Activated CD8-positive, alpha-beta memory T cell treated with anti-CD3 and anti-CD28 coated beads for 24 hours (primary cell): ENCODE data around the gene NT5DC4.

Experiments
- DNase-seq: peaks from one replicate; pipeline ENCODE4 v3.0.0-alpha.2; 2020

NT5DC4 gene

DNA sequence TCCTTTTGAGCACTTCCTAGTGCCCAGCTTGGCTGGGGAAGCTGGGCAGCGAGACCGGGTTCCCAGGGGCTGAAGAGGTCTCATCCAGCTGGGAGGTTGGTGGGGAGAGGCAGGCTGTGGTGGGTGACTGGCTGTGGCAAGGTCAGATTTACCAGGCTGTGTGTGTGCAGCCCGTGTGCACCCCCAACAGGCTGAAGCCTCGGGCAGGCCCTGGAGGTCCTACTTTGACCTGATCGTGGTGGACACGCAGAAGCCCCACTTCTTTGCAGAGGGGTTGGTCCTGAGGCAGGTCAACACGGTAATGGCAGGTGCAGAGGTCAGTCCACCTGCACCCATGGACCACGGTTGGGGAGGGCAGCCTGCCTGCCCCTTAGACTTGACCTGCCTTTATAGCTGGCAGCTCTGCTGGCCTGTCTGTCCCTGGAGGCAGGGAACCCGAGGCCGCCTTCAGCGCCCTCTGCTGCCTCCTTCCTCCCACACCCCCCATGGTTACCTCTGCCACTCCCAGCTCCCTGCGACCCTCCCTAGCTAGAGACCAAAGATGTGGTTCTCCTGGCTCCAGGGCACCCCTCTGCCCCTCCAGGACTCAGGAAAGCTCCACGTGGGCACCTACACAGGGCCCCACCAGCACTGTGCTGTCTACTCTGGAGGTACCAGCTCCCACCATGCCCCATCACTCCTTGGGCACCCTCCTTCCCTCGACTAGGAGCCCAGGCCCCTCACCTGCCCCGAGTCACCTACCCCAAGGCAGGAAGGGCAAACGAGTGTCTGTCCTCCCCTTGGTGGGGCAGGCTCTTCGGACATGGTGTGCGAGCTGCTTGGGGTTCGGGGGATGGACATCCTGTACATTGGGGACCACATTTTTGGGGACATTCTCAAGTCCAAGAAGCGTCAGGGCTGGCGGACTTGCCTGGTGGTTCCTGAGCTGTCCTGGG lies 4.0 kb downstream of the NT5DC4 start:
- no peak for DNase-seq

DNA sequence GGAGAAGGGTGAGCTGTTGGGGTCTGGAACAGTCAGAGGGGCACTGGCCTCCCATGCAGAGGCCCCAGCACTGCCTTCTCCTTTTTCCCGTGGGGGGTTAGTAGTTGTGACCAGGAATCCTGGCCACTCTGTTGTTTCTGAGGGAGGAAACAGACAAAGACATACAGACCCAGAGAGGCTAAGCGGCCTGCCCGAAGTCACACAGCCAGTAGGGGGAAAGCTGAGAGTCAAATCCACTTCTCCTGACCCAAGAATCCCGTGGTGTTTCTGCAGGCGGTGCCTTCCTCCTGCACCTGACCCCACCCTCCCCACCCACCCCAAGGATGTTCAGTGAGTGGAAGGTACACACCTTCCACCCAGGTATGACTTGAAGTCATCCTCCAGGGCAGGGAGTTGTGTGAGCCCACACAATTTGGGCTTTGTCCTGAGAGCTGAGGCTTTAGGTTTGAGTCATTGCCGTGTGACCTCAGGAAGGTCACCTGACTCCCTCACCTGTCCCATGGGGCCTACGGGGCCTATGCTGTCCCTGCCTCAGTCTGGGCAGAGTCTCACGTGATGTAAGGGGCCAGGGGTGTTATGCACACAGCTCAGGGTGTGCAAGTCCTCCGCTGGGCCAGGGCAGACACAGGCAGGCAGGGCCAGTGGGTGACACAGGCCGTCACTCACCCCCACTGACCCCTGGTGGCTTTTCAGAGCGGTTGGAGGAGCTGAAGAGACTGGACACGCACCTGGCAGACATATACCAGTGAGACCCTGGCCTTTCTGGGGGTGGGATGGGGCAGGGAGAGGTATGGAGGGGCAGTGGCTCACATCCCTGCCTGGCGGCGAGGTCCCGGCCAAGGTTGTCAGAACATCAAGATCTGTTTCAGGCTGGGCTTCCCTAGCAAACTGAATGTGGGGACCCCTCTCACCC lies 5.0 kb downstream of the NT5DC4 start:
- no peak for DNase-seq

DNA sequence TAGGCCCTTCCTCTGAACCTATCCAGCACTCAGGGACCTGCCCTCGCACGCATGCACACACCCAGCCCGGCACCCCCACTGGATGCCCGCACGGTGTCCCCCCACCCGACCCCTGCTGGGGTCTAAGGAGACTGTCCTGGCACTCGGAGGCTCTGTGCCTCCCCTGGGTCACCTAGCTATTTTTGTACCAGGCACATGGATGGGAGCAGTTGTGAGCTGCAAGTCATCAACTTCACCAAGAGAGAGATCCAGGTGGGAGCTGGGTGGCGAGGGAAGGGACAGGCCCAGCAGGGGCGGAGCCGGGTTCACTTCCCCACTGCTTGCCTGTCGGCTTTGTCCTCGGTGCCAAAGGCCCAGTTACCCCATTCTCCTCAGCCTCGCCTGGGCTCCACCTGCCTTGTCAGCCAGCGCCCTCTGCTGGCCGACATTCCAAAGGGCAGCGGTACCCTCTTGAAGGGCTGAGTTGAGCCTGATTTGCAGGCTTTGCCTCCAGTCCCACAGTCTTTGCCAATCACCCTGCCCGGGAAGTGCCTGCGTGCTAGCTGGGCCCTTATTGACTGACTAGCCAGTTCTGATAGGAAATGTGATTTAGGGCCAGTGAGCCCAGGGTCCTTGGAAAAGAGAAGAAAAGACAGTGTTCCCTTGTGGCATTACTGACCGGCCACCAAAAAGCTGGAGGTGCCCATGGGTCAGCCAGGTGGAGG lies 5.8 kb downstream of the NT5DC4 start:
- peak; percentile 95 for DNase-seq

DNA sequence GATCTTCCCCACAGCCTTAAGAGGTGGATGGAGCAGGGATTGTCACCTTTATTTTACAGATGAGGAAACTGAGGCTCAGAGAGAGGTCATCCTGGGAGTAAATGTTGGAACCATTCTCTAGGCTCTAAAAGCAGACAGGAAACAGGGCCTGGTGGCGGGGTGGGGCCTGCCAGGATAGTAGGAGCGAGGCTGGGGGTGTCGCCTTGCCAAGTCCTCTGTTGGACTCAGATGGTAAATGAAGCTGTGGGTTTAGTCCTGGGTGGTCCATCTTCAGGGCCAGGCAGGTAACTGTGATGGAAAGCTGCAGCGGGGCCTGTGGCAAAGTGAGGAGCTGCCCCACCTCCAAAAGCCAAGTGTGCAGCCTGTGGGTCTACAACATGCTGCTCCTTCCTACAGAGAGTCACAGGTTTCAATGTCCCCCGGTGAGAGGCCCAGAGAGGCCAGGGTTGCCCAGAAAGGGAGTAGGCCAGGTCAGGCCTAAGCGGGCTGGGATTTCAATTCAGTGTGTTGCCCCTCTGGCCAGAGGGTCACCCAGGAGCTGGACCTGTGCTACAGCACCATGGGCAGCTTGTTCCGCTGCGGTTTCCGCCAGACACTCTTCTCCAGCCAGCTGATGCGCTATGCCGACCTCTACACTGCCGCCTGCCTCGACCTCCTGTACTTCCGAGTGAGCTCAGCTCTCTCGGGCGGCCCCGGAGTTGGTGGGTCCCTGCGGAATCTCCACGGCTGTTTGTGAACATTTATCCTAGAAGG lies 6.6 kb downstream of the NT5DC4 start:
- no peak for DNase-seq

DNA sequence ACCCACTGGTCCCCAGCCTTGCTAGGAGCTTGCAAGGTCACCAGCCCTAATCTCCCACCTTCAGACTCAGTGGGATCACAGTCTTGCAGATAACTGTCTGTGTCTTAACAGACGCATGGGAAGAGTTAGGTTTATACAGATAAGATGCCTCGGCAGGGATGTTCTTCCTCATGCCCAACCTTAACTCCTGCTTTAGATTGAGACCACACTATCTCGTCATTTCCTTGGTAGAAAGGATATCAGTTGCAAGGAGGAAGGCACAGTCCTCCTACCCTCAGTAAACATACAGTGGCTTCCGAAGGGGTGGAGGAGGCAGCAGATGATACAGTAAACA lies 7.2 kb downstream of the NT5DC4 start:
- DNase-seq, result no peak

DNA sequence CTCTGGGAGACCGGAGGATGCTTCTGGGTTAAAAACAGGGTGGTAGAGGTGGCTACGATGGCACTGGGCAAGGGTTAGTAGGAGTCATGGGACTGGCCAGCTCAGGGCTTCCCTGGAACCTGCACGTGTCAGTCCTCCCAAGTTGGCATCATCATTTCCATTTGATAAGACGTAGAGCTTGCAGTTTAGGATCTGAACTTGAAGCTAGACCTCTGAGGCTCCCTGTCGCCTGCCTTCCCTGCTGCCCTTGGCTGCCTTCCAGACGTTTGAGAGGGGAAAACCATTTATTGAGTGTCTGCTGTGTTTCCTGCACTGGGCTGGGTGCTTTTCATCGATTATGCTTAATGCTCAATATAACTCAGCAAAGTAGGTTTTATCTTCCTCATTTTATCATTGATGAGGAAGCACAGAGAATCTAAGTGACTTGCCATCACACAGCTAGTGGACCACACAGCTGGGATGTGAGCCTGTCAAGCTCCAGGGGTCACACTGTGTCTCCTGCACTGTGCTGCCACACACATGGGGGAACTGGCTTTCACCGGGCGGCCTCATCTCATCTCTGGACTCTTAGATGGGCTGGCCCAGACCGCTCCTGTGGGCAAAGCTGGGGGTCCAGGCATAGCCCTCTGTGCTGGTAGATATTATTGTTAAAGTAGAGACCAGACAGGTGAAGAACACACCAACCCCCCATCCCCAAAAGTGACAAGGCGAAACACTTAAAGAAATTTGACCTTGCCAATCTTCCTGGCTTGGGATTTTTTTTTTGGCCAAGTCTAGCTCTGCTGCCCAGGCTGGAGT lies 7.8 kb downstream of the NT5DC4 start:
- no peak for DNase-seq

DNA sequence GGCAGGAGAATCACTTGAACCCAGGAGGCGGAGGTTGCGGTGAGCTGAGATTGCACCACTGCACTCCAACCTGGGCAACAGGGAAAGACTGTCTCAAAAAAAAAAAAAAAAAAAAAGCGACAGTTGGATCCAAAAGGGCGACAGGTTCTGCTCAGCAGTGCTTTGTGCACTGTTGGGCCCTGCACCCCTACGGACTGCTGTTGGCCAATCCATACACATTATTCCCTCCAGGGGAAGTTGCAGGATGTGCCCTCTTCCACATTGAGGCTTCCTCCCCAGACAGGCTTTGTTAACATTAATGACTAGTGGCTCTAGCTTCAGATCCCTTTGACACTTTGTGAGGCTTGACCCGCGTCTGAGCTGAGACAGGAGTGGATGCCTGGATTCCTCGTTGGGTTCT lies 9.4 kb downstream of the NT5DC4 start:
- DNase-seq, result no peak

DNA sequence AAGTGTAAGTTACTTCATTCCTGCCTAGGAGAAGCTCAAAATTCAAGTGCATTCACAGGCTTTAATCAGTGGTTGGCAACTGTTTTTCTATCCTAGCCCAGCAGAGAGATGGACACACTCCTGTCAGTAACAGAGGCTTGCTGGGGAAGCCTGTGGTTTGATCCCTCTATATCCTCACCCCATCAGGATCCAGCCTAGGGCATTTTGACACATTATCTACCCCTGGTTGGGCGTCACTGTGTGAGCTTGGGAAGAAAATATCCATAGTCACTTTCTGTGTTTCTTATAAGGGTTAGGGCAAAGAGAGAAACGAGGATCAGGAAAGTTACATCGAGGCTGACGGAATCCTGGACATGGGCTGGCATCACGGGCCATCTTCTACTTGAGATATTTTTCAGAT lies 10.0 kb downstream of the NT5DC4 start:
- no peak for DNase-seq

DNA sequence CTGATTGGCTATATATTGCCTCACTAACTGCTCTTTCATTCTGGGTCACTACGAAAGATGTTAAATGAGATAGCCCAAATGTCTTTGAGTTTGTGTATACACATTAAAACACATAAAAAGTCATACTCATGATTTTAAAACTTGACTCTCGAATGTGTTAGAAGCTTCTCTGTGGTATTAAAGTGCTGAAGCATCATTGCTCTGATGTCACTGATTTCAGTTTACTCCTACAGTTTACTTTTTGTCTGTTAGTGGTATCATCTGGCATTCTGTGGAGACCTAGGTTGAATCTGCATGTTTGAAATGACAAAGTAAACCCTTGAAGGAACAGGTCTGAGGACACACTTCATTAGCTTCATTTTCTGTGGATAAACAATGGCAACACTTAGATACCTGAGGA lies 10.7 kb downstream of the NT5DC4 start:
- no peak for DNase-seq

DNA sequence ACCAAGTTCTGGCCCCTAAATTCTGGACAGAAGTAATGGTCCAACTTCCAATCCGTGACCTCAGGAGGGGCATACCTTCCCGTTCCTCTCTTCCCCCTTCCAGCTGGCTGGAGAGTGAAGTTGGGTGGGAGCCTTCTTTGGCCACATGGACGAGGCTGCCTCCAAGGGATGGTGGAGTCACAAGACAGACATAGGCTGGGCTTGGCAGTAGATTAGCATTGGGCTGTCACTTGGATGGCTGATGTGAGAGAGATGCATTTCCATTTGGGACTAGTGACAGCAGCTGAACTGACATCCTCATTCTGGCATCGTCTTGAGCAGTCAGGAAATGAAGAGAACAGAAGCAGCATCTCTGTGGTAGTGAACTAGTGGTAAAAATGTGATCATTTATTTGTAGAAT lies 12.6 kb downstream of the NT5DC4 start:
- DNase-seq, result no peak

DNA sequence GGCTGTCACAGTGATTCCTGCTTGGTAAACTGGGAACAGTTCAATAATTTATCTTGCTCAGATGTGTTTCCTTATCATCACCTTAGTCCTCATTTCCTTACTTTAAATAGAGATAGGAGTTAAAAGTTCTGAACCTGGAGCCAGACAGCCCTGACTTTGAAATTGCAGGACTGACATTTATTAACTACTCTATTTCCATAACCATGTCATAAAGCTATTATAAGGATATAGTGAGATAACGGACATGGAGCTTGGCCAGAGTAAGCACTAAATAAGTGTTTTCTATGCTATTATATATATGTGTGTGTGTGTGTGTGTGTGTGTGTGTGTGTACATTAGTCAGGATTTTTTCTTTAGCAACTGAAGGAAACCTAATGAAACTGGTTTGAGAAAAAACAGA lies 13.1 kb downstream of the NT5DC4 start:
- no peak for DNase-seq

DNA sequence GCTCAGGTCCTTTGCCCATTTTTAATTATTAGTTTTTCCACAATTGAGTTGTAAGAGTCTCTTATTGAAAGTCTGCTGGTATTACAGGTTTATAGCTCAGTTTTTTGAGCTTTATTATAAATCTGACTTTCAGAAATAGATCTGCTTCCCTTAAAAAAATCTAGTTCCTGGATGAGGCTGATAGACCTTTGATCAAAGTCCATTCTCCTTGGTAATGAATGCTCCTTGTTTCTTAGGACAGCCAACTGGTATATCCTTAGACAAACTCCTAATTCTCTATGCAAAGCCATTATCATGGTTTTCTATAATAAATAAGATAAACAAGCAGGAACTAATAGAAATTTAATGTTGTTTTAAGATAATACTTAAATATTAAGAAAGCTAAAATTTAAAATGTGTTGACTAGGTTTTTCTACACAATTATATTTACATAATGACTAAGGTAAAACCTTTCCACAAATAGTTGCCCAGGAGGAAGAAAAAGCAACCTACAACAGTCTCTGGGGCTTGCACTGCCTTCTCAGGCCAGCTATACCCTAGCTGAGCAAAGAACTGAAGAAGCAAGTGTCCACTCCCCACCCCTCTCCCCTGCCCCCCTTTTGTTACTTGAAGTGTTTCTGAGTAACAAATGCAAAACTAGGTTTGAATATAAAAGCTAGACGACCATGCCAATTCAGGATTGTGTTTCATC lies 16.9 kb downstream of the NT5DC4 start:
- DNase-seq, result no peak

DNA sequence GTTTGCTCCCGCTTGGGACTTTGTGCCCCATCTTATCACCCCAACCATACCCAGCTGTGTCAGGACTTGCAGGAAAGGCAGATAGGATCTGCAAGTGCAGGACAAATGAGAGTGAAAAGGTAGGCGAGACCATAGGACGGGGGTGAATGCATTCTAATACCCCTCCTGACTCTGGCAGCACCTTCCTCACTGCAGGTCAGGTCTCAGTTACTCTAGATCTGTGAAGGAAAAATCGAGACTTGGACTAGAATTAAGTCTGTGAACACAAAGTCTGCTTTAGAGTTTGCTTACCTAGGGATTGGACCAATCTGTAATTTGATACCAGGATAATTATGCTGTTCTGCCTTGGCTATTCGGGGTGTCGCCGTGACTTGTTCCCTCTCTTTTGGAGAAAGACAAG lies 19.7 kb downstream of the NT5DC4 start:
- DNase-seq, result no peak

DNA sequence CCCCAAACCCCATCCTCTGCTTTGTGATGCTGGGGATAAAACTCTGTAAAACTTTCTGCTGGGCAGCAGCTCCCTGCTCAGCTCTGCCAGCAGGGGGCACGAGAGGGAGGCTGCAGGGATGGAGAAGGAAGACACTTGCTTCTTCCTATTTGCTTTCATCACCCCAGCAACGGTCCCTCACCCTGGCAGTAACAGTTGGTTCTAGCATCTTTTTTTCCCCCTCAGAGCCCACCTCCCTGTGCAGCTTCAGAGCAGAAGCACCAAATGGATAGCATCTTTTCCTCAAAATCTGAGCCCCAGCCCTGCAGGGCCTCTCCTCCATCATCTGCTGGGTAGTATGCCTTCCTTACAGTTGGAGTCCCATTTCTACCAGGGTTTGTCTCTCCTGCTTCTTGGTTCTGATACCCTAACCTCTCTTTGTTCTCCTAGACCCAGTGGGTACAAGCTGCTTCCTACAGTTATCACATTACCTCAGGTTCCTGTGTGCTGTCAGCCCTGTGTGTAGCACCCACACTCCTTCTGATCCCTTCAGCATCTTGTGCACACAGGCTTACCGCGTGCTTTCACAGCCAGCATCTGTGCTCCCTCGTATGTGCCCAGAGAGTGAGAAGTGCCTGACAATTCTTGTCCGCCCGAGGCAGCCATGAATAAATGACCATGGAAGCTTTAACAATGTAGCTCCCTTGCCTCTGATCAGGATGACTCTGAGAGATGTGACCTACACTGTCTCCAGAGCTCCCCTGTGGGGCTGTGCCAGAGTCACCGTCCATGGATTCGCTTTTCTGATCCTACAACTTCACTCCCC lies 29.1 kb downstream of the NT5DC4 start:
- peak; percentile 89 for DNase-seq

DNA sequence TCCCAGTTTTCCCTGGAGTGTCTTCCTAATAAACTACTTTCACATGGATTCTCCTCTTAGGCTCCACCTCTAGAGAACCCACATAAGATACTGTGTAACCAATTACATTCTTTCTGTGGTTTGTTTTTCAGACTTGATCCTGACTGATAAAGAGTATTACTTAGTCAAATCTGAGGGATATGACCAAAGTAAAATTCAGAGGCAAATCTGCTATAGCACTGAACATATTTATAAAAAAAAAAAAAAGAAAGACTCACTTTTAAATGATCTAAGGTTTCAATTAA lies 29.7 kb downstream of the NT5DC4 start:
- DNase-seq, result no peak

DNA sequence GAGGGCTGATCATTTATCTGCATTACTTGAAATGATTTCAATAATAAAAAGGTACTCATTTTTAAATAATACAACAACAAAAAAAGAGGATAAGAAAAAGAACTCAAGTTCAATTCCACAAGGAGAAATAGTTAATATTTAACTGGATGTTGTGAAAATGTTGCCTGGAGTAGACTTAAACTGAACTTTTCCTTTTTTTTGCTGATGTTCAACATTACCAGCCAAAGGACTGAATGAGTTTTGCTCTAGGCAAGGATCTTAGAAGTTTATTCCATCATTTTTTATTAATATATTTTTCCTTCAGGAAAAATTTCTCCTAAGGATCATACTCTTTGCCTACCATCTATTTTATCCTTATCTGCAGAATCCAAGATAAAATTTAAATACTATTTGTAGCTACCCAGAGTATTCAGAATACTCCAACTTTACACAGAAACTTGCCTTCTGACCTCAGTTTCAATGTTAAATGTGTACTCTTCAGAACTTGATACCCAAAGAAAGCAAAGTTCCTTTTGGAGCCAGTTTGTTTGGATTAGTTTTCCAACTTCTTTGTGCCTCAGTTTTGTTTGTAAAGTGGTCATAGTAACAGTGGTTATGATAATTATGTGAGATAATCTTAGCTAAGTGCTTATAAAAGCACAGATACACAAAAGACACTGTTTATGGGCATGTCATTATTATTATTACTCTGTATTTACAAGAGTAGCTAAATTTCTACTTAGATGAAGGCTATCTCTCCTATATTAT lies 30.8 kb downstream of the NT5DC4 start:
- no peak for DNase-seq

DNA sequence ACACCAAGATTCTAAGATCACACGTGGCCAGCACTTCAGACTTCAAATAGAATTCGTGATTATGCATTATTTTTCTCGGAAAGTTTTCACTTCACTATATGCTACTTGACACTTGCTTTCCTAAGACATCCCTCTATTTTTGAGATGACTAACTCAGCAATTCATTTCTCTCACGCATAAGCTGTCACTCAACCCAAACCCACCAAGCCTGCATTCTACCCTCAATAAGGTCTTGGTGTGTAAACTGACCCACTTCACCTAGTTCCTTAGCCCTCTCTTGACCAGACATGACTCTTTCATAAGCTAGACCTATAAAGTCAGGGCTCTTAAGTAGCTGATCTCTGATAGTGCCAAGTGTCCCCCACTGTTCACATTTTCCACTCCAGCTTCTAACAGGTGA lies 31.8 kb downstream of the NT5DC4 start:
- DNase-seq, result no peak

DNA sequence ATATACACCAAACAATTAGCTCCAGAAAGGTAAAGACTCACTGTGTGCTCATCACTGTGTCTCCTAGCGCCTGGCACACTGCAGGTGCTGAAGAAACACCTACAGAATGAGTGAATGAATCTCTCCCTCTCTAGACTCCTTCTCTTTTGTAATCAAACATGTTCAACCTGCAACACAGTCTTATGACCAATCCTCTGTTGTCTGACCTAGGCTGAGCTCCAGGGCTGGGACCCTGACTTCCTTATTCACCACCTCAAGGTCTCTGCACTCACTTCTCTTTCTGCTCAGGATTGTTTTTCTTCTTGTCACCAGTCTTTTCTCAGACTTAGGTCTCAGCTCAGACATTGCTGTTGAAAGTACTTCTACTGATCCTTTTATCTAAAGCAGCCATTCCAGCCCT lies 33.7 kb downstream of the NT5DC4 start:
- DNase-seq, result no peak

DNA sequence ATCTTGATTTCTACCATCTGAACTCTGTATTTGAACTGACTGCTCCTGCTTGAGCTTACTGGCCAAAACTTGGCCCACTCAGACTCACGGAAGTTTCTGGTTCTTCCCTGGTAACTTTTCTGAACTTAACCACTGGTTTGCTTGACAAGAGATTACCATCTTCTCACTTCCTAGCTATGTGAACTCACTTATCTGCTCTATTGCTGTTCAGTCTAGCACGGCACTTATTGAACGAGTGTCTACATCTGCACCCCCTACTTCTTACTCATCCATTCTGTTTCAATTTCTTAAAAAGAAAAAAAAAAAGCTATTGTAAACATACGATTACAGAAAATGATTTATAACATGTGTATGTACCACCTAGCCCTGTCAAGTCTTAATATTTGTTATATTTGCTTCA lies 34.6 kb downstream of the NT5DC4 start:
- no peak for DNase-seq

DNA sequence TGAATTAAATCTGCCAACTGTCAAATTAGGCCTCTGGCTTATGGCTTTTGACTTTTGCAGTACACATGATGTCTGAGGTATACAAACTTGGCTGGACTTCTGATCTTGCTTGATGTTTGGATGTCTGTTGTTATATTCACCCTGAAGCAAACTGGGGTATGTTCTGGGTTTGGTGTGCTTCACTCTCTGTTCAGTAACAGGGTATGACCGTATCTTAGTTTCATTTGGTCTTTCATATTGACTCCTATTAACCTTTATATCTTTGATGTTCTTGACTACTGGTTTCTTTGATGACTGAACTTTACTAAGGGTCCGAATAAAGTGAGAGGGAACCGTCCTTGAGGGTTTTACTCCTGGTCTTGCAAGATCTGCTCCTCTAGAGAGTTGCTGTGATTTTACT lies 35.4 kb downstream of the NT5DC4 start:
- DNase-seq, result no peak
